HG03066 (cell line): ENCODE data around the gene REN.

Source experiments
- ATAC-seq: cut with Tn5 transposase; IDR thresholded peaks from one replicate; pipeline ENCODE4 v1.9.1; 2021; ENCODE audit warnings: low read depth; ENCODE audit not compliant: unreplicated experiment

Gene REN

DNA sequence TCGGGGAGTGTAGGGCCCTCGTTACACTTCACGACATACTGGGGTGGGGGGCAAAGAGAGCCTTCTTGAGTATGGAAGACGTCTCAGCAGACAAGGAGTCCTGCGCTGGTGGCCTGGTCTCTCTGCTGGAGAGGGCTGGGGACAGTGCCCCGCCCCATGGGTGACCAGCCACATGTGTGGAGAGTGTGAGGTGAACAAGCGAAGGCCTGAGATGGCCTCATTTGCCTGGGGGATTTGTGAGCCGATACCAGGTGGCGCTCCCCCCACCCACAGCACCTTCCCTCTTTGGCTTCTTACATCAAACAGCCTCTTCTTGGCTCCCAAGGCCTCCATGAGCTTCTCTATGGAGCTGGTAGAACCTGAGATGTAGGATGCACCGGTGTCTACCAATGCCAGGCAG is 10.3 kb downstream of the REN start:
- ATAC-seq = no peak

DNA sequence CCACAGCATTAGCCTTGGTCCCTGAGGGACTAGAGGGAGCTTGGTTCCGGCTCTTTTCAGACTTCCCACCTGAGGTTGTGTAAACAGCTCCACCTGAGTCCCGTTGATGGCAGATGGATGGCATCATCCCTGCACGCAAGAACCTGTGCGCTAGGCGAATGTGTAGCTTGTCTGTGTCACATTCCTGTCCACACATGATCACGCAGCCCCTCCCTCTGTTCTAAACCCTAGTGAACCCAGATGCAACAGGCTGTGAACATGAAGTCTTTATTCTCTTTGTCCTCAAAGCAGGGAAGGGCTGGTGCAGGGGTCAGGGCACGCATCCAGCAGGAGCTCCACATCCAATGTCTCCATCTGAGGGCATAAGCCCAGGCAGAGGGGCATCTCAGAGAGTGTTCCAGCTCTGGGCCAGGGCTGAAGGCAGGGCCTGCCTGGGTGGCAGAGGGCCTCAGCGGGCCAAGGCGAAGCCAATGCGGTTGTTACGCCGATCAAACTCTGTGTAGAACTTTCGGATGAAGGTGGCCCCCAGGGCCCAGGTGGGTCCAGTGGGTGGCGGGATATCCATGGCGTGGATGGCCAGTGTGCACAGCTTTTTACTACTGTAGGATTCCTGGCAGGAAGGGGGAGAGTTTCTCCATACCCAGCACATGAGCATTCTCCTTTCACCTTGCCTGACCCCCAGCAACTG is 11.4 kb downstream of the REN start:
- no peak for ATAC-seq

DNA sequence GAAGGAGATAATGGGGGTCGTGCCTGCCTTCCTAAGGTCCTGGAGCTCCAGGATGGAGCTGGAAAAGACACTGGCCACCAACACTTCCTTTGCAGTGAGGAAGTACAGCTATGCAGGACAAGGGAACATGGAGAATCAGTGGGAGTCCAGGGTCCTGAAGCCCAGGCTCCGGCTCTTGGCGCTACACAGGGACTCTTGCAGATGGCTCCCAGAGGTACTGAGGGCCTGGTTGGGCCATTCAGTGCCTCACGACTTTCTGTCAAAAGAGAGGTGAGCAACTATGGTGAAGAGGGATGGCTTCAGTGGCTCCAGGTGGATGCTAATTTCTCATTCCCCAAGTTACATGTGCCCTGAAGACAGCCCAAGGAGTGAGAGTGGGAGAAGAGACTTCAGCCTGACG is 12.5 kb downstream of the REN start:
- no peak for ATAC-seq

DNA sequence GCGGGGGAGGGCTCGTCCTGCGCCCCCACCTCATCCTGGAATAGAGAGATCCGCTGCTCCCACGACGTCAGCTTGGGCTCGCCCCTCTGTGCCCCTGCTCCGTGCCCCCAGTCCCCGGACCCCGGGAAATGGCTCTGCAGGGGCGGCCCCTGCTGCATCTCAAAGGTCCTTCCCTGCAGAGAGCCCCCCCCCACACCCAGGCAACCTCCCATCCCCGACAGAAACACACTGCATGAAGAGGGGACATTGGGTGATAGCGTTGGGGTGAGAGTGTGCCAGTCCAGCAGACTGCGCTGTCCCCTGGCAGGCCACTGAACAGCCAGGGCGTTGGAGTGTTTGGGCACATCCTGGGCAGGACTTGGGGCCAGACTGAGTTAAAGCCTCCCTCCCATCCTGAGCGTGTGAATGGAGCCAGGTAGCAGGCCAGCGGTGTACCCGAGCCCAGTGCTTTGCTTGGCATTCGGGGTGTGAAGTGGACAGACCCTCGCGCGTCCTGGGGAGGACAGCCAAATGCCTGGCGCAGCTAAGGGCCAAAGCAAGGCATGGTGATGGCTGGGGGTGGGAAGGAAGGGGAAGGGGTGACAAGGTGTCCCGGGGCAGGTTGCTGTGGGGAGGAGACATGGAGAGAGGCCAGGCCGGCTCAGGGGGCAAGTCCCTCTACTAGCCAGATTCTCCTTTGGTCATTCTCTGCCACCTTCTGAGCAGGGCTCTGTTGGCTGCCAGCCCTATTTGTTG is 13.7 kb downstream of the REN start:
- no peak for ATAC-seq

DNA sequence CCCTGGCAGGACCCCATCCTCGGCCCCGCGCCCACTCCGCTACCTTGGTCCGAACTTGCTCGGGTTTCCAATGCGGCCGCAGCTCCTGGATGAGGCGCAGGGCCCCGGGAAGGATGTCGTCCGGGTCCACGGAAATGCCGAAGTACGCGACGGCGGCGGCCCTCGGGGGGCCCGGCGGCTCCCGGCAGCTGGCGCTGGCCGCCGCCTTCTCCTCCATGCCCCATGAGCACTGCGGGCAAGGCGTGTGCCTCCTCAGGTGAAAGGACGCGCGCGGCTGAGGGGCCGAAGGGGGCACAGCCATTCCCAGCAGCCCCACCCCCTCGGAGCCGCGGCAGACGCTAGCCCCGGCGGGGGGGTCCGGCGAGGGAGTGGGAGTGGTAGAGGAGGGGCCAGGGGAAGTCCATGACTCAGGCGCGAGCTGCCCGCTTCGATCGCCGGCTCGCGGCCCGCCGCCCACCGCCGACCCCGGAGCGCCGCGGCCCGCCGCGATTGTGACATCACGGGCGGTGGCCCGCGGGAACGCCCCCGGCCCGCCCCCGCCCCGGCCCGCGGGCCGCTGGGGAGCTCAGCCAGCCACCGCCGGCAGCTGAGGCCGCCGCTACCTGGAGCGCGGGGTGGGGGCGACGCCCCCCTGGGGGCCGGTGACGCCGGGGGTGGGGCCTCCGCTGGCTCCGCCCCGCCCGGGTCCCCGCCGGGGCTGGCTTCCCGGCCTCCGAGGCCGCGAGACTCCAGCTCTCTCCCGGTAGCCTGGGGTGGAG is 14.4 kb downstream of the REN start, which contains the start of gene ETNK2:
ETNK2 (minus strand) TSS at position 493 of the 758 bp plus-strand sequence; CDS start at position 301, 192 bp downstream.
- no peak for ATAC-seq

DNA sequence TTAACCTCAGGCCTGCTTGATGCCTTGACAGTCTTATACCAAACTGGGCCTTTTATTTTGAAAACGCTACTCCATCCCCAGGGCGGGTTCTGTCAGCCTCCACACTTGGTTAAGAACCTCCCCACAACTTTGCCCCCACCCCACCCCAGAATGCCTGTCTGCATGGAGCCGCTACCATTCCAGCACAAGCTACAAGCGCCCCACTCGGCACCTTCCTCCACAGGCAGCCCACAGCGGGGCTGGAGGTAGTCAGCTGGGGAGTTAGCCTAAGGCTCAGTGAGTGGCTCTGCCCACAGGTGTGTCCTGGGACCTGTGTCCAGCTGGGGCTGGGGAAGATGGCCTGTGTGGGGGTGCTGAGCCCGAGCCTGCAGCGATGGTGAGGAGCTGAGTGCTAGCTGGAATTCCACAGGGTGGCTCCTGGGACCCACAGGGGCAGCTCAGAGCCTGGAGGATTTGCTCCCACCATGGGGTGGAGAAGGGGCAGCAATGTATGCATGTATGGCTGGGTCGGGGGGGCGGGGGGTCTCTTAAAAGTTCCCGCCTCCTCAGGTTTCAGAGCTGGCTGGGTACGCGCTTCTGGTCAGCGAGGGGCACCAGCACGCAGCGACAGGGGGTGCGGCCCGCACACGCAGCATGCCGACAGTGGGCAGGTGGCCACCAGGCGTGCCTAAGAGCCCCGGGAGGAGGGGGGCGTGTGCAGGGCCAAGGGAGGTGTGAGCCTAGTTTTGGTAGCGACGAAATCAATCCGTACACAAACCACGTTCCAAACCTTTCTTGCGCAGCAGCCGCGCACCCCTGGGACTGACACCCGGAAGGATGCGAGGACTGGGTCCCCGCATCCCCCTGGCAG is 15.2 kb downstream of the REN start:
- ATAC-seq = no peak

DNA sequence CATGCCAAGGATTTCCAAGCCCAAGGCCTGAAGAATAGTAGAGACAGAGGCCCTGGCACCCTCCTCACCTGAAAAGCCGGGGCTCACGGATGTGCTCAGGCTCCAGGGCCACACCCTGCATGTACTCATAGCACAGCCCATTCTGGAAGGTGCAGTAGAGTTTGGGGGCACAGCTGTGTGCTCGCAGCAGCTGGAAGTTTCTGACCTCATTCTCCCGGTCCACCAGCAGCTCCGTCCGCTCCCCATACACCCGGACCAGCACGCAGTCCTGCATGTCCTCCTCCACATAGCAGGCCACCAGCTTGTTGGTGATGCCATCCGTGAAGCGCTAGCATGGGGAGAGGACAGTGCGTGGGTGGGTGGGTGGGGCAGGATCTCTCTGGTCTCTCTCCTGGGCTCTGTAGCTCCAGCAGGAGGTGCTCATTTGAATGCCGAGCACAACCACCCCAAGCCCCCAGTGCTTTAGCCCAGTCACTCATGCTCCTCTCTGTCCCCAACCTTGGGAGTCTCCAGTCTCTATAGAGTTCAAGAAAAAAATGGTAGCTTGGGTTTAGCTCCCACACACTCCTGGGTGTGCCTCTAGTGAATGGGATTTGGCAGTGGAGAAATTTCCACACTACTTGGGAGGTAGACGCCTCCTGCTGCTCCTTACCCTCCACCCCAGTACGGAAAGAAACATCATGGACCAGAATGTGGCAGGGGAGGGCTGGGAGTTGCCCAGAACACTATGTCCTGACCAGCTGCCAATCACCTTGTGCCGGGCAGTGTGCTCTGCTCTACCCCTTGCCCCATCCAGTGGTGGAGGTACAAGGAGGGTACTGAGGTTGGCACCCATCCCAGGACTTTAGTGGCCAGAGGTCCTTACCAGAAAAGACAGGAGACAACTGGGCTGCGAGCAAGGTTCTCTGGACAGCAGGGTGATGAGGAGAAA is 16.2 kb downstream of the REN start:
- ATAC-seq = no peak

DNA sequence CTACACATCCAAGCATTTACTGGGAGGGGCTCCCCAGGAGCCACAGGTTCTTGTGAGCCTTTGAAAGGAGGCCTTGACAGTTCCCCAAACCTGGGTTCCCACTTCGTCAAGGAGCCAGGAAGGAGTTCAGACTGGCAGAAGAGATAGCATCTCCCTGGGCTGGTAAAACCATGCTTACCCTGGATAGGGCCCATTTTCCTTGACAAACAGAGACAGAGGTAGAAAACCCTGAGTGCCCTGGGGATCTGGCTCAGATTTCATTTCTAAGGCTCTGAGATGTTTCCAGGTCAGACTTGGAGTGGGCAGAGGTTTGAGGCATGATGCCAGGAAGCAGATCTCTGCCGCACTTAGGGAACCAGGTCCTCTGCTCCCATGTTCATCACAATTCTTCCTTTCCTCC is 17.0 kb downstream of the REN start:
- ATAC-seq = no peak

DNA sequence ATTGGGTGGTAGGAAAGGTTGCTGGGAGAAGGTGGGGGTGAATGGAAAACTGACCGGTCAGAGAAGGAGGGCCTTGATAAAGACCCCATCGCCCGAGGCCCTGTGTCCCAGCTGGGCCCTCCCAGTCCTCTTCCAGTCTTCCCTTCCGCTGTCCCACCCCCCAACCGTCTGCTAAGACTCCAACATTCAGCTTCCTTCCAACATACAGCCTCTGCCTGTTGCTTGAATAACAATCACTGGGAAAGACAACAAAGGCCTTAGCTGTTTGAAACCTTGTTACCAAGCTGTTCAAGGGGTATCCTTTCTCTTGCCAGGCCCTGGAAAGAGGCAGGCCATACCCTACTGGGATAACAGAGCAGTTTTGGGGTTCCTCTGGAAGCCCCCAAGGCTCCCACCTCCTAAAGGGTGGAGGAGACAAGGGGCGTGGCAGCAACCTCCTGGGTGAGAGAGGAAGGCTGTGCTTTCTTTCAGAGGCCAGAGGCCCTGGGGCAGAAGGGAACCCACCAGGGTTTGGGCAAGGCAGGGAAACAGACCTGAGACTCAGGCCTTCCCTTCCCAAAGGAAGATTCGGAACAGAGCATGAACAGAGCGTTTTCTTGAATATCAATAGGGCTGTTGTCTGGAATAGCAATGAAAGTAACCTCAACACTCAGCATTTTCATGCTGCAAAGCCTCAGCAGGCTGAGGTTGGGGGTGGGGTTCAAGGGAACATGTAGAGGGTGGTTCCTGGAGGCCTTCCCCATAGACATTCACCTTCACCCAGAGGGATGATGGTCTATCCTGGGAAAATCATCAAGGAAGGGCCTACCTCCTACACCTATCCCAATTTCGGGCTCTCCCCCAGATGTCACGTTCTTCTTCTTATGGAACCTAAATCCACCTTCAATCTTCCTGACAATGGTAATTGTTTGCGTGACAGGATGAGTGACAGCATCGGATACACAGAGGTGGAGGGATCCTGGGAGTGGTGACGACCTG is 18.4 kb downstream of the REN start:
- ATAC-seq = no peak

DNA sequence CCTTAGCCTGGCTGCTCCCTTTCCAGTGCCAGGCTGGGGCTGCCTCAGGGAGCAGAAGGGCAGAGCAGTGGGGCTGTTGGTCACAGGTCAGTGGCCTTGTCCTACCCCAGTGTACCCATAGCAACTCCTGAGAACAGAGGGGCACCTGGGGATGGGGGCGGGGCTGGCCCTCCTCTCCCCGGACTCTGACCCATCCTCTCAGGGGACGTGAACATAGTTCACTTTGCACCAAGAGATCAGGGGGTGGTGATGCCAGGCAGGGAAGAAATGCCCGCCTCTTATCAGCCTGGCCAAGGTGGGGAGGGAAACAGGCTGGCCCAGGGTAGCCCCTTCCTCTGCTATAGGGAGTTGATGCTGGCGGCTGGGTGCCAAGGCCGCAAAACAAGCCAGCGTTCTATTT is 19.2 kb downstream of the REN start:
- ATAC-seq = no peak

DNA sequence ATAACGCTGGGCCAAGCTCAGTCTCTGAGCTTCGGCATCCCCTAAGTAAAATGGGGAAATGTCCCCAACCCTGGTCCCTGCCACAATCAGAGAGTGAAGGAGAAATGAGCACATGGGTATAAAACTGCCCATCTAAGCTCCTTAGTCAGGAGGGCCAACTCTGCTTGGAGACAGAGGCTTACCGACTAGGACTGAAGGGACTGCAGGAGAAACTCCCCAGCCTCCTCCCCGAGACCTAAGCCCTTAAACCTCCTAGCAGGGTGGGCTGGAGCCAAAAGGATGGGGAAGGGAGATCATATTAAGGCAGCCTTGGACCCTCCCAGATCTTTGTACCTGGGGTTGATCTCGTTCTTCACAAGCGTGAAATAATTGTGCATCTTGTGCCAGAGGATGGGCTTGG is 19.8 kb downstream of the REN start:
- ATAC-seq = no peak

DNA sequence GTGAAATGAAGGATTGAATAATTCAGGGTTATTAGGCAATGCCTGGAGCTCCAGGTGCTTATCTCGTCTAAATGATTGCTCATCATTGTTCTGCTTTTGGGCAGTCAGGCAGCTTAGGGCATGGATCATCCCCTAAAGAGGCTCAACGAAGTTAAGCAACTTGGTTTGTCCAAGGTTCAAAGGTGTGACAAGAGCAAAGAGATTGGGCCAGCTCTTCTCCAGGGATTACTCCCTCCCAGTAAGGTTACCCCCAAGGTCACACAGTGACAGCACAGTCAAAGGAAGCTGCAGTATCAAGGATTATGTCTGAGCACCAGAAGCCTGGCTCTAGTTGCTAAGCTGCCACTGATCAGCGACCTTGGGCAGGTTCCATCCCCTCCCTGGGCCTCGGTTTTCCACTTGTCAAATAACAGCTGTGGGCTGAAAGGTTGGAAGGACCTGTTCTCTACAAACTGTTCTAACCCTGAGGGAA is 21.1 kb downstream of the REN start:
- no peak for ATAC-seq

DNA sequence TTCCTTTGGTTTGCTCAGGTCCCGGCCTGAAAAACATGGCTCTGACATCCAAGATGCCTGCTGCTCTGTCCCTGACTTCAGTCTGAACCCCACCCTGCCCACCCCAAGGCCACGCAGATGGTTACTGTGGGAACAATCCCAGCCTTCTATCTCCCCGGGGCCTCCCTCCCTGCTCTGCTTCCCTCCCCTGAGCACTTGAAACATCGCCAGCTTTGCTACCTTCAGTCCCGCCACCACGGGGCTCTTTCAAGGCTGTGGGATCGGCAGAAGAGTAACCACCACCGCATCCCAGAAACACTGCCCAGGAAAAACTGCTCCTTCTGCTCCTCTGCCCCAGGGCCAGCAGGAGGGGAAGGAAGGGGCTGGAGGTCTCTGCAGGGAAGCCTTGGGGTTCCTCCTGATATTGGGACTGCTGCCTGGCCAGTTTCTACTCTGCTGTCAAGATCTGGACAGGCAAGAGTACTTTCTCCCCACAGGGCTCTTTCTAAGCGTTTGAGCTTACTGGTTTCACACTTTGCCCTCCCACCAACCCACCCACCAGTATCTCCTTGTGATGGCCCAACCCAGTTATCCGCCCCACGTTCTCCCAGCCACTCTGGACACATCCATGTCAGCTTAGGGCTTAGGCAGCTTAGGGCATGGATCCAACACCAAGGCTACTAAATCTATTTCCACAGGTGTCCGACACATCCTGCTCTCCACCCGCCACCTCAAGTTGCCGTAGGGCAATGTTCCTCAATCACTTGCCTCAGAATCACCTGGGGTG is 22.7 kb downstream of the REN start:
- no peak for ATAC-seq

DNA sequence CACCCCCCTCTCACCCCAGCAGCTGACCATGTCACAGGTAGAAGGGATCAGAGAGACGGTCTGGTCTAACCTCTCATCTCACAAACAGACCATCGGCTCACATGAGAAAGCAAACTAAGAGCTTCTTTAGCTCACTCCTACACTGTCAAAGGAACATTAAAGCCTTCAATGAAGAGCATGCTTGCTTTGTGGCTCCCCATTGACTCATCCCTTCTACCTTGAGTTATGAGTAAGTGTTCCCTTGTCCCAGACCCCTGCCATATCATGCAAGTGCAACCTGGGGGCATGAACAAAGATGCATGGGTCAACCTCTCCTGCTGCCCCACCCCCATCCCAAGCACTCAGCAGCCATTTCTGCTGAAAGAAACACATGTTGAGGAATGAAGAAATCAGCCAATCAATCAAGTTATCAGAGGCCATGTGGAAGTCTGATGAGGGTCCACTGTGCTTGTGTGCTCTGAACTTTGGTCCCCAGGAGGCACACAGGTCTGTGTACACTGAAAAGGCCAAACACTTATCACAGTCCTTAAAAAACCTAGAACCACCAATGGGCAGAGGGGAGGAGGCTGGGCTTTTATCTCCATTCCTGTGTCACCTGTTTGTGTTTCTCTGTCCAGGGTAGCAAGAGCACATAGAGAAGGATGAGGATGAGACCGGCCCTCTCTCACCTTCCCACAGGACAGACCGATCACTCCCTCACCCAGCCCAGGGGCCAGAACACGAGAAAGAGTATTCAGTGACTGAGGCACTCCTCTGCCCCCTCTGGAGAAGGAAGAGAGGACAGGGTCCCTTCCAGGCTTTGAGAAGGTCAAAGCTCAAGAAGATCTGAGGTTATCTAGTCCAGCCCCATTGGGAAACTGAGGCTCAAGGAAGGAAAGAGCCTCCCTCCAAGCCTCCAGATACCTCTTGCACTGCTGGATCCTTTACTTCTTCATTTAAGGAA is 23.8 kb downstream of the REN start:
- no peak for ATAC-seq

DNA sequence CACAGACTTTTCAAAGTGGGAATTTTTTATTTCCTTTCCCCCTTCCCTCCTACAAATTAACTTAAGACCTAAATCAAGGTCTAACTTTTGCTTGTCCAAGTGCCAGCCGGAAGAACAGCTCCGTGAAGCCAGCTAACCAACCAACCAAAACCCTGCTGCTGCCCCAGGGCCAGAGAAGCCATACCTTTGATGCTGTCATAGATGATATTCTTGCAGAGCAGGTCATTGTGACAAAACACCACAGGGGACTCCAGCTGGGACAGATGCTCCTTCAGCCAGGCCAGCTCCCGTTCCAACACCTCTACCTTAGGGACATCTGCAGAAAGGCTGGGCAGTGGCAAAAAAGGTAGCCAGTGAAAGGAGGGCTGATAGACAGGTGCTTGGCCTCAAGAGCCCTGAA is 25.0 kb downstream of the REN start:
- ATAC-seq = no peak

DNA sequence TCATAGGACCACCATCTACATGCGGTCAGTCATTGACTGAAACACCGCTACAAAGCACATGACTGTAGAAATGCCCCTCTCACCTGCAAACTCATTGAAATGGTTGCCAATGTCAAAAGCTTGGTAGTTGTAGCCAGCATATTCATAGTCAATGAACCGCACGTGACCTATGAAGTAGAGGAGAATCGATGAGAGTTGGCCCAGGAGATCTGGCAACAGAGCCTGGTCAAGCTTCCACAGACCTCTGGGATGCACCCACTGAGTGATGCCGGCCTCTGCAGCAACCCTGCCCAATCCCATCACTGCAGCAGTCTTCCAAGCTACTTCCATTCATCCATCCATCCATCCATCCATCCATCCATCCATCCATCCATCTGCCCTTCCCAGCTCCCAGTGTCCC is 26.2 kb downstream of the REN start:
- no peak for ATAC-seq
